H1 (cell line): ENCODE data around the gene TAP2. TPM values are rescaled to one million over a fixed set of nuclear protein-coding genes. Genes with fewer than 3 reads are reported as not detected.

Experiments
- CTCF ChIA-PET: fragments of 300-600 bp; sonication (Branson Sonifier 250); formaldehyde crosslinking; loops from one replicate; lab custom pipeline; 2021; ENCODE audit not compliant: partially characterized antibody; lab: Charles Lee
- POLR2A ChIA-PET: fragments of 300-600 bp; sonication (Branson Sonifier 250); formaldehyde crosslinking; loops from one replicate; lab custom pipeline; 2021; ENCODE audit warnings: inconsistent platforms; ENCODE audit not compliant: partially characterized antibody; lab: Charles Lee
- DNase-seq, 2 experiments: peaks; one replicate each; pipeline versions ENCODE4 v3.0.0 to v3.0.0-alpha.2; 2010 to 2022; ENCODE audit warnings: low spot score in 2 of 2, low read depth in 1 of 2, mixed read lengths in 1 of 2
- FAIRE-seq: peaks from 2 replicates; lab custom pipeline; 2011; peaks lifted over from hg19 to GRCh38; lab: Jason Lieb, UNC
- H2AFZ ChIP-seq: 2 replicates; pipeline ENCODE4 v1.8.1; 2012; ENCODE audit warnings: low read length, inconsistent platforms
- H2AK5ac ChIP-seq: 2 replicates; pipeline ENCODE4 v1.6.1; 2013; ENCODE audit warnings: low read depth, low read length
- H2BK120ac ChIP-seq: replicated peaks from 2 replicates; pipeline ENCODE3; 2013; ENCODE audit warnings: low read depth, low read length, inconsistent platforms
- H2BK12ac ChIP-seq: 2 replicates; pipeline ENCODE4 v1.6.1; 2013; ENCODE audit warnings: low read depth, low read length
- H2BK15ac ChIP-seq: 2 replicates; pipeline ENCODE4 v1.6.1; 2013; ENCODE audit warnings: low read length
- H2BK20ac ChIP-seq: 2 replicates; pipeline ENCODE4 v1.6.1; 2013; ENCODE audit warnings: low read length
- H2BK5ac ChIP-seq: 2 replicates; pipeline ENCODE4 v1.6.1; 2013; ENCODE audit warnings: low read depth, low read length
- H3K14ac ChIP-seq: 2 replicates; pipeline ENCODE4 v1.6.1; 2013; ENCODE audit warnings: inconsistent platforms; ENCODE audit not compliant: insufficient read length
- H3K18ac ChIP-seq: 2 replicates; pipeline ENCODE4 v1.6.1; 2013; ENCODE audit warnings: low read length; ENCODE audit errors: extremely low read depth
- H3K23ac ChIP-seq: 2 replicates; pipeline ENCODE4 v1.6.1; 2013; ENCODE audit warnings: inconsistent platforms; ENCODE audit not compliant: insufficient read length
- H3K23me2 ChIP-seq: 2 replicates; pipeline ENCODE4 v1.6.1; 2013; ENCODE audit warnings: low read depth, low read length
- H3K27ac ChIP-seq: 2 replicates; pipeline ENCODE4 v1.6.1; 2011; ENCODE audit warnings: low read depth, low read length, inconsistent platforms
- H3K27me3 ChIP-seq, 4 experiments: replicated peaks in 1 of 4; 1 replicate in 1 of 4; 2 replicates in 3 of 4; pipeline versions ENCODE4 v1.6.1 to v1.8.1; 2011 to 2013; ENCODE audit warnings: low read length in 3 of 4, mild to moderate bottlenecking in 3 of 4, inconsistent platforms in 2 of 4, mixed read lengths in 2 of 4, moderate library complexity in 1 of 4; ENCODE audit not compliant: control insufficient read depth in 3 of 4, insufficient read depth in 3 of 4; ENCODE audit errors: extremely low read depth in 1 of 4
- H3K36me3 ChIP-seq, 4 experiments: 2 replicates each; pipeline versions ENCODE4 v1.6.1 to v1.8.1; 2011 to 2013; ENCODE audit warnings: mild to moderate bottlenecking in 4 of 4, low read length in 3 of 4, moderate library complexity in 2 of 4, control low read depth in 1 of 4, inconsistent platforms in 1 of 4; ENCODE audit not compliant: insufficient read depth in 4 of 4, control insufficient read depth in 2 of 4
- H3K4ac ChIP-seq: replicated peaks from 2 replicates; pipeline ENCODE3; 2013; ENCODE audit warnings: low read length, low read depth, mixed read lengths, inconsistent platforms; ENCODE audit not compliant: insufficient read length
- H3K4me1 ChIP-seq, 4 experiments: replicated peaks in 1 of 4; 1 replicate in 1 of 4; 2 replicates in 3 of 4; pipeline versions ENCODE4 v1.6.1 to v1.8.1; 2011 to 2013; ENCODE audit warnings: low read length in 3 of 4, inconsistent platforms in 2 of 4, mixed read lengths in 1 of 4; ENCODE audit not compliant: insufficient read depth in 4 of 4, control insufficient read depth in 3 of 4
- H3K4me2 ChIP-seq, 2 experiments: 2 replicates each; pipeline versions ENCODE4 v1.6.1 to v1.8.1; 2011 to 2013; ENCODE audit warnings: low read depth in 2 of 2, low read length in 2 of 2, control low read depth in 1 of 2, inconsistent platforms in 1 of 2, mild to moderate bottlenecking in 1 of 2; ENCODE audit not compliant: insufficient read depth in 1 of 2
- H3K4me3 ChIP-seq, 4 experiments: fragments of 200-600, 300-600 bp in 1 of 4; sonication (generic), shearing (Covaris generic), sonication (Bioruptor Twin) in 1 of 4; 2 replicates each; pipeline versions ENCODE4 v1.5.1 to v1.8.1; 2011 to 2016; ENCODE audit warnings: low read length in 4 of 4, low read depth in 3 of 4, control low read depth in 2 of 4, inconsistent platforms in 2 of 4, mild to moderate bottlenecking in 2 of 4, mixed read lengths in 1 of 4, moderate library complexity in 1 of 4; ENCODE audit not compliant: insufficient read depth in 2 of 4; ENCODE audit errors: extremely low read depth in 1 of 4
- H3K56ac ChIP-seq: replicated peaks from 2 replicates; pipeline ENCODE3; 2013; ENCODE audit warnings: low read depth, mild to moderate bottlenecking, mixed read lengths, low read length, inconsistent platforms; ENCODE audit not compliant: insufficient read length
- H3K79me1 ChIP-seq: 2 replicates; pipeline ENCODE4 v1.6.1; 2013; ENCODE audit warnings: low read depth, low read length, control low read depth
- H3K79me2 ChIP-seq, 2 experiments: 2 replicates each; pipeline versions ENCODE4 v1.6.1 to v1.8.1; 2012 to 2013; ENCODE audit warnings: low read length in 2 of 2, mild to moderate bottlenecking in 2 of 2, inconsistent platforms in 1 of 2; ENCODE audit not compliant: insufficient read depth in 2 of 2, control insufficient read depth in 1 of 2
- H3K9ac ChIP-seq, 4 experiments: replicated peaks in 1 of 4; 1 replicate in 1 of 4; 2 replicates in 3 of 4; pipeline versions ENCODE4 v1.6.1 to v1.8.1; 2011 to 2013; ENCODE audit warnings: low read depth in 3 of 4, low read length in 3 of 4, control low read depth in 2 of 4, mild to moderate bottlenecking in 2 of 4, moderate library complexity in 2 of 4, inconsistent platforms in 1 of 4; ENCODE audit errors: extremely low read depth in 1 of 4
- H3K9me3 ChIP-seq, 2 experiments: 2 replicates each; pipeline versions ENCODE4 v1.6.1 to v1.8.1; 2012 to 2013; ENCODE audit warnings: mild to moderate bottlenecking in 2 of 2, moderate library complexity in 2 of 2, control low read depth in 1 of 2, inconsistent platforms in 1 of 2, low read depth in 1 of 2, low read length in 1 of 2, mixed read lengths in 1 of 2; ENCODE audit not compliant: insufficient read depth in 2 of 2
- H4K20me1 ChIP-seq, 2 experiments: replicated peaks in 1 of 2; 2 replicates each; pipeline versions ENCODE3 to v1.8.1; 2011 to 2013; ENCODE audit warnings: inconsistent platforms in 2 of 2, low read length in 2 of 2, mild to moderate bottlenecking in 1 of 2; ENCODE audit not compliant: insufficient read depth in 2 of 2, control insufficient read depth in 1 of 2
- H4K5ac ChIP-seq: 2 replicates; pipeline ENCODE4 v1.6.1; 2013; ENCODE audit warnings: low read length, low read depth, mixed read lengths, inconsistent platforms; ENCODE audit not compliant: insufficient read length
- H4K8ac ChIP-seq: 2 replicates; pipeline ENCODE4 v1.8.0; 2013; ENCODE audit warnings: mild to moderate bottlenecking, moderate library complexity, low read length, inconsistent platforms; ENCODE audit not compliant: insufficient read depth; ENCODE audit errors: extremely low read depth
- H4K91ac ChIP-seq: replicated peaks from 2 replicates; pipeline ENCODE3; 2013; ENCODE audit warnings: low read length, mixed read lengths, inconsistent platforms; ENCODE audit not compliant: insufficient read length
- ATF3 ChIP-seq: IDR thresholded peaks from 2 replicates; pipeline ENCODE4 v1.6.1; 2011; ENCODE audit warnings: low read depth, mild to moderate bottlenecking, low read length; ENCODE audit not compliant: insufficient read depth
- BACH1 ChIP-seq: IDR thresholded peaks from 2 replicates; pipeline ENCODE4 v1.6.1; 2012; ENCODE audit warnings: low read length, improper control_type of control experiment
- CEBPB ChIP-seq: IDR thresholded peaks from 2 replicates; pipeline ENCODE4 v1.6.1; 2012; ENCODE audit warnings: low read depth, low read length
- EZH2 ChIP-seq: fragments of 200-600 bp; sonication (generic); IDR thresholded peaks from 2 replicates; pipeline ENCODE4 v1.7.1; 2012; ENCODE audit warnings: low read depth, mild to moderate bottlenecking, moderate library complexity, low read length, inconsistent platforms; ENCODE audit not compliant: severe bottlenecking
- GABPA ChIP-seq: IDR thresholded peaks from 2 replicates; pipeline ENCODE4 v1.6.1; 2011; ENCODE audit warnings: mild to moderate bottlenecking, low read length, moderate library complexity, borderline replicate concordance; ENCODE audit not compliant: insufficient read depth
- JUND ChIP-seq: IDR thresholded peaks from 2 replicates; pipeline ENCODE4 v1.6.1; 2011; ENCODE audit warnings: mild to moderate bottlenecking, improper control_type of control experiment, low read length
- PHF8 ChIP-seq: fragments of 200-600 bp; sonication (generic); conservative IDR thresholded peaks from 2 replicates; pipeline ENCODE4 v1.7.1; 2012; ENCODE audit warnings: low read depth, mild to moderate bottlenecking, inconsistent platforms, low read length, moderate library complexity
- RBBP5 ChIP-seq: IDR thresholded peaks from 2 replicates; pipeline ENCODE4 v1.7.1; 2012; ENCODE audit warnings: low read depth, mild to moderate bottlenecking, inconsistent platforms, low read length, moderate library complexity, borderline replicate concordance
- SIRT6 ChIP-seq: IDR thresholded peaks from one replicate; pipeline ENCODE4 v1.7.1; 2012; ENCODE audit warnings: low read length, inconsistent platforms
- SP1 ChIP-seq: IDR thresholded peaks from 2 replicates; pipeline ENCODE4 v1.6.1; 2011; ENCODE audit warnings: low read depth, low read length
- WGBS, 2 experiments: shearing (Covaris generic) in 1 of 2; methylation state at CpG; one replicate each; pipeline versions ENCODE4 v1.1.6 to v1.1.7; 2013 to 2015; ENCODE audit warnings: low lambda C conversion rate in 2 of 2, mixed read lengths in 2 of 2, inconsistent platforms in 1 of 2, low coverage in 1 of 2, missing lambda C conversion rate in 1 of 2; ENCODE audit not compliant: insufficient replicate concordance in 2 of 2, insufficient coverage in 1 of 2, insufficient read length in 1 of 2; ENCODE audit errors: extremely low coverage in 1 of 2, missing lambda C conversion rate in 1 of 2; 5-methylcytosine and 5-hydroxymethylcytosine counted together
- polyA plus RNA-seq, 7 experiments: library from polyadenylated mRNA; depleted of rRNA in 3 of 7; stranded (reverse) in 5 of 7; unstranded in 2 of 7; fragments of >200 nt in 5 of 7; fragments of 200-250 nt in 2 of 7; gene quantifications; 1 replicate in 5 of 7; 2 replicates in 1 of 7; 4 replicates in 1 of 7; pipeline versions ENCODE4 v1.2.1 to v1.2.3, GENCODE V29; 2011 to 2013; ENCODE audit warnings: missing spikeins in 2 of 7, mixed read lengths in 2 of 7
- total RNA-seq: library from RNA; stranded (reverse); fragmentation: NEBNext Ultra II Directional; extraction: Animal tissue kit (Norgen Biotek cat#: 25700); gene quantifications from 2 replicates; pipeline ENCODE4 v1.2.1, GENCODE V29; 2021

Gene TAP2
- total and polyA plus RNA-seq, 2 of the 8 experiments (the other 6 are each of a cell fraction or from before 2014, with no cell fraction given), result 11.3 to 27.2 TPM

- DNase-seq, result no peak
- 86% methylated on average over 9 of the region's 9 CpGs; no CpG with 5 or more reads in 1 of the 2 experiments for whole genome bisulfite sequencing, 2 experiments
- no peak for TF ChIP-seq PHF8
- no peak for TF ChIP-seq ATF3
- TF ChIP-seq SP1, result no peak
- TF ChIP-seq JUND, result no peak
- no peak for TF ChIP-seq SIRT6
- no peak for TF ChIP-seq BACH1
- TF ChIP-seq EZH2, result no peak
- TF ChIP-seq RBBP5, result no peak
- TF ChIP-seq CEBPB, result no peak
- TF ChIP-seq GABPA, result no peak
Measured at GRCh38 chr6:32840604-32841246, 2.2 kb upstream of the TAP2 start.

More at GRCh38 chr6:32840604-32841246, 2.2 kb upstream of the TAP2 start:
- H3K79me2 ChIP-seq, result no peaks in the 10 kb centered on the region
- ChIA-PET POLR2A (interaction anchor here (1.3 kb wide), 1 partner anchor 27 kb away, joined by 4 read pairs; no protein-coding TSS in a partner anchor), CTCF (interaction anchor here (1.4 to 11.2 kb wide), 3 partner anchors 10 to 112 kb away, joined by 5 to 402 read pairs (median 26); partner anchors contain the start of genes HLA-DMA, PSMB9 and TAP1)
- no peak overlapping the region for H2BK15ac ChIP-seq
- H3K4ac ChIP-seq, result no peak overlapping the region
- no peak overlapping the region for H2BK12ac ChIP-seq
- no peaks in the 10 kb centered on the region for H3K9me3 ChIP-seq
- H3K4me3 ChIP-seq, result no peak overlapping the region
- no peak overlapping the region for H3K23ac ChIP-seq
- no peaks in the 10 kb centered on the region for H3K79me1 ChIP-seq
- no peak overlapping the region for H4K5ac ChIP-seq
- no peak overlapping the region for H4K91ac ChIP-seq
- peaks cover 16% of the 10 kb centered on the region for H3K23me2 ChIP-seq
- H2BK20ac ChIP-seq, result no peak overlapping the region
- no peak overlapping the region for H2BK120ac ChIP-seq
- H3K27me3 ChIP-seq, result peaks cover 0 to 11% (median 10%) of the 10 kb centered on the region in 4 experiments; a peak in 4 of 7 replicates
- H4K8ac ChIP-seq, result no peak overlapping the region
- no peaks in the 10 kb centered on the region; a peak in 1 of 8 replicates for H3K36me3 ChIP-seq
- peaks cover 0 to 7% (median 5%) of the 10 kb centered on the region in 4 experiments; a peak in 5 of 7 replicates for H3K4me1 ChIP-seq
- no peak for FAIRE-seq
- peaks cover 0 to 3% of the 10 kb centered on the region in 2 experiments for H4K20me1 ChIP-seq
- H2AFZ ChIP-seq, result no peak overlapping the region
- H3K56ac ChIP-seq, result no peak overlapping the region
- no peak overlapping the region for H2BK5ac ChIP-seq
- no peak overlapping the region for H3K27ac ChIP-seq
- no peak overlapping the region for H3K4me2 ChIP-seq
- H2AK5ac ChIP-seq, result no peak overlapping the region
- no peak overlapping the region for H3K18ac ChIP-seq
- no peak overlapping the region for H3K14ac ChIP-seq
- no peak overlapping the region for H3K9ac ChIP-seq
